GF-D8 (cell line): Measurements from ENCODE around the gene MAS1L.

Experiments
- DNase-seq: peaks from one replicate; lab custom pipeline; 2025; lab: John Stamatoyannopoulos, UW

The MAS1L gene

GRCh38 chr6:29510746-29511300 is 23.1 kb upstream of the MAS1L start:
- no peak for DNase-seq

- no peak for DNase-seq
Measured at GRCh38 chr6:29510202-29510601, 22.4 kb upstream of the MAS1L start.

- no peak for DNase-seq
Measured at GRCh38 chr6:29509711-29510110, 22.0 kb upstream of the MAS1L start.

GRCh38 chr6:29509239-29509638 is 21.5 kb upstream of the MAS1L start:
- no peak for DNase-seq

- no peak for DNase-seq
Measured at GRCh38 chr6:29507319-29507718, 19.6 kb upstream of the MAS1L start.

GRCh38 chr6:29506446-29507067 is 18.8 kb upstream of the MAS1L start:
- no peak for DNase-seq

- DNase-seq: no peak
Measured at GRCh38 chr6:29505808-29506207, 18.1 kb upstream of the MAS1L start.

GRCh38 chr6:29504961-29505360 is 17.2 kb upstream of the MAS1L start:
- no peak for DNase-seq

- no peak for DNase-seq
Measured at GRCh38 chr6:29502597-29502996, 14.8 kb upstream of the MAS1L start.

- DNase-seq: no peak
Measured at GRCh38 chr6:29502181-29502580, 14.4 kb upstream of the MAS1L start.

- no peak for DNase-seq
Measured at GRCh38 chr6:29501106-29501505, 13.3 kb upstream of the MAS1L start.

- no peak for DNase-seq
Measured at GRCh38 chr6:29500594-29500993, 12.8 kb upstream of the MAS1L start.

GRCh38 chr6:29499704-29500103 is 11.9 kb upstream of the MAS1L start:
- DNase-seq: no peak

GRCh38 chr6:29496961-29497360 is 9.2 kb upstream of the MAS1L start:
- no peak for DNase-seq

GRCh38 chr6:29495571-29495970 is 7.8 kb upstream of the MAS1L start:
- DNase-seq: no peak

- DNase-seq: no peak
Measured at GRCh38 chr6:29494131-29494530, 6.4 kb upstream of the MAS1L start.

GRCh38 chr6:29493261-29493660 is 5.5 kb upstream of the MAS1L start:
- no peak for DNase-seq

GRCh38 chr6:29491574-29491973 is 3.8 kb upstream of the MAS1L start:
- DNase-seq: no peak

GRCh38 chr6:29490552-29490951 is 2.8 kb upstream of the MAS1L start:
- peak; percentile 90 for DNase-seq

- peak; percentile 72 for DNase-seq
Measured at GRCh38 chr6:29490055-29490454, 2.3 kb upstream of the MAS1L start.

GRCh38 chr6:29489286-29489685 is 1.5 kb upstream of the MAS1L start:
- no peak for DNase-seq

GRCh38 chr6:29488874-29489273 is 1.1 kb upstream of the MAS1L start:
- no peak for DNase-seq

- no peak for DNase-seq
Measured at GRCh38 chr6:29487131-29487530, 625 bp downstream of the MAS1L start.

- no peak for DNase-seq
Measured at GRCh38 chr6:29486577-29486976, 1.2 kb downstream of the MAS1L start.
